NT2/D1 (cell line): ENCODE results near the gene CTTNBP2.

Experiments used
- SUZ12 ChIP-seq: IDR thresholded peaks from 2 replicates; pipeline ENCODE4 v1.6.1; 2011; ENCODE audit not compliant: insufficient read length, insufficient read depth; ENCODE audit errors: extremely low read depth
- YY1 ChIP-seq: IDR thresholded peaks from 2 replicates; pipeline ENCODE4 v1.6.1; 2011; ENCODE audit not compliant: insufficient read length, insufficient read depth
- ZNF274 ChIP-seq: IDR thresholded peaks from 2 replicates; pipeline ENCODE4 v1.6.1; 2011; ENCODE audit warnings: mild to moderate bottlenecking, low read depth, low read length

GRCh38 chr7:117907049-117907640 is 33.9 kb upstream of the CTTNBP2 start:
- no peak for TF ChIP-seq ZNF274
- no peak for TF ChIP-seq YY1
- no peak for TF ChIP-seq SUZ12
